ENCODE measurements around the gene CHCHD2. TPM values are rescaled to one million over a fixed set of nuclear protein-coding genes. Genes with fewer than 3 reads are reported as not detected.

Gene CHCHD2
- total and polyA plus RNA-seq, 2 of the 13 experiments (the other 11 are each of a cell fraction or from before 2014, with no cell fraction given): 330 to 572 TPM

- no peak for TF ChIP-seq NONO (IDR thresholded peaks at IDR 0.05)
- peak; percentile 94 for TF ChIP-seq NONO (CRISPR knock-in tag; conservative IDR thresholded peaks at IDR 0.05)
- peak; percentile 62; the same call in 1 of the 2 replicates for TF ChIP-seq ZNF329 (CRISPR knock-in tag; IDR thresholded peaks at IDR 0.05; ENCODE audit: low read depth)
- TF ChIP-seq MEIS2 (CRISPR knock-in tag; IDR thresholded peaks at IDR 0.05): peak; percentile 90
- no peak for TF ChIP-seq BHLHE40 (IDR thresholded peaks at IDR 0.05; ENCODE audit: low read length)
- no peak for TF ChIP-seq EP300 (IDR thresholded peaks at IDR 0.05; ENCODE audit: low read depth in 2 of 2, low read length in 2 of 2)
- TF ChIP-seq EP300 (CRISPR knock-in tag; IDR thresholded peaks at IDR 0.05; ENCODE audit: borderline replicate concordance): no peak
- no peak for TF ChIP-seq ZBTB10 (CRISPR knock-in tag; IDR thresholded peaks at IDR 0.05; ENCODE audit: borderline replicate concordance)
- TF ChIP-seq TSC22D2 (CRISPR knock-in tag; IDR thresholded peaks at IDR 0.05; ENCODE audit: borderline replicate concordance): no peak
- peak; percentile 68 for TF ChIP-seq GATAD1 (CRISPR knock-in tag; IDR thresholded peaks at IDR 0.05)
- no peak for TF ChIP-seq BCLAF1 (IDR thresholded peaks at IDR 0.05)
- no peak for TF ChIP-seq SMARCC2 (IDR thresholded peaks at IDR 0.05)
- TF ChIP-seq HMGXB3 (CRISPR knock-in tag; IDR thresholded peaks at IDR 0.05; ENCODE audit: borderline replicate concordance): no peak; the same call in 1 of the 2 replicates
- TF ChIP-seq ZSCAN31 (CRISPR knock-in tag; IDR thresholded peaks at IDR 0.05; ENCODE audit: low read depth): peak; percentile 86; the same call in 1 of the 2 replicates
- TF ChIP-seq DNMT3B (CRISPR knock-in tag; conservative IDR thresholded peaks at IDR 0.05): no peak
- TF ChIP-seq ZNF232 (CRISPR knock-in tag; IDR thresholded peaks at IDR 0.05; ENCODE audit: borderline replicate concordance): peak; percentile 69; the same call in 1 of the 2 replicates
- no peak for TF ChIP-seq ZNF713 (CRISPR knock-in tag; IDR thresholded peaks at IDR 0.05)
- TF ChIP-seq, protein P1, sequence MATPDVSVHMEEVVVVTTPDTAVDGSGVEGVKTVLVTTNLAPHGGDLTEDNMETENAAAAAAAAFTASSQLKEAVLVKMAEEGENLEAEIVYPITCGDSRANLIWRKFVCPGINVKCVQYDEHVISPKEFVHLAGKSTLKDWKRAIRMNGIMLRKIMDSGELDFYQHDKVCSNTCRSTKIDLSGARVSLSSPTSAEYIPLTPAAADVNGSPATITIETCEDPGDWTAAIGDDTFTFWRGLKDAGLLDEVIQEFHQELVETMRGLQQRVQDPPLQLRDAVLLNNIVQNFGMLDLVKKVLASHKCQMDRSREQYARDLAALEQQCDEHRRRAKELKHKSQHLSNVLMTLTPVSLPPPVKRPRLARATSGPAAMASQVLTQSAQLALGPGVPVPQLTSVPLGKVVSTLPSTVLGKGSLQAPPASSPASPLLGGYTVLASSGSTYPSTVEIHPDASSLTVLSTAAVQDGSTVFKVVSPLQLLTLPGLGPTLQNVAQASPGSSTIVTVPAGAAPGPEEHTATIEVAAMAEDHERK (CRISPR knock-in tag; IDR thresholded peaks at IDR 0.05; ENCODE audit: low read depth): 0 out of 2 replicates have a peak, but pooled peaks have one; percentile 40
Measured at GRCh38 chr7:56063882-56064625, 42.2 kb downstream of the CHCHD2 start, which contains the start of gene SUMF2 (continued).

Data from HepG2 (cell line).